Osteocyte (in vitro differentiated cells): ENCODE results near the gene NIPBL. TPM values are rescaled to one million over a fixed set of nuclear protein-coding genes. Genes with fewer than 3 reads are reported as not detected.

Experiments used
- DNase-seq: peaks from one replicate; pipeline ENCODE4 v3.0.0; 2021; ENCODE audit warnings: mixed read lengths; ENCODE audit not compliant: unreplicated experiment; ENCODE audit errors: extremely low spot score
- H3K27ac Mint-ChIP-seq: one replicate; pipeline ENCODE4 v1.8.0; 2021; ENCODE audit warnings: mild to moderate bottlenecking, mixed read lengths; ENCODE audit not compliant: unreplicated experiment
- H3K27me3 Mint-ChIP-seq: one replicate; pipeline ENCODE4 v1.8.0; 2021; ENCODE audit warnings: mixed read lengths; ENCODE audit not compliant: unreplicated experiment
- H3K36me3 Mint-ChIP-seq: one replicate; pipeline ENCODE4 v1.8.0; 2021; ENCODE audit warnings: mixed read lengths; ENCODE audit not compliant: unreplicated experiment
- H3K4me1 Mint-ChIP-seq: one replicate; pipeline ENCODE4 v1.8.0; 2021; ENCODE audit warnings: mixed read lengths; ENCODE audit not compliant: unreplicated experiment
- H3K4me3 Mint-ChIP-seq: one replicate; pipeline ENCODE4 v1.8.0; 2021; ENCODE audit warnings: mild to moderate bottlenecking, moderate library complexity, mixed read lengths; ENCODE audit not compliant: unreplicated experiment
- H3K9me3 Mint-ChIP-seq: one replicate; pipeline ENCODE4 v1.8.0; 2021; ENCODE audit warnings: mixed read lengths; ENCODE audit not compliant: unreplicated experiment
- CTCF ChIP-seq: fragments of 200-600 bp; sonication (generic); IDR thresholded peaks from 2 replicates; pipeline ENCODE4 v1.5.0; 2021; ENCODE audit warnings: antibody characterized with exemption, mild to moderate bottlenecking, moderate library complexity
- total RNA-seq: library from RNA; stranded (reverse); gene quantifications from 2 replicates; pipeline ENCODE4 v1.2.1, GENCODE V29; 2021

NIPBL gene
- total RNA-seq, 1 donor from 2014 or later = 52.2 TPM

GRCh38 chr5:37055383-37055990 lies 178.9 kb downstream of the NIPBL start:
- TF ChIP-seq CTCF = no peak
- H3K4me1 Mint-ChIP-seq = no peaks in the 10 kb centered on the region
- no peak for DNase-seq
- H3K27ac Mint-ChIP-seq = no peak overlapping the region
- no peaks in the 10 kb centered on the region for H3K27me3 Mint-ChIP-seq
- H3K9me3 Mint-ChIP-seq = no peaks in the 10 kb centered on the region
- no peak overlapping the region for H3K4me3 Mint-ChIP-seq
- peaks cover 45% of the 10 kb centered on the region for H3K36me3 Mint-ChIP-seq

GRCh38 chr5:37056762-37057161 lies 180.2 kb downstream of the NIPBL start:
- TF ChIP-seq CTCF = no peak
- Mint-ChIP-seq H3K27me3 (no peaks in the 10 kb centered on the region), H3K4me1 (no peaks in the 10 kb centered on the region), H3K4me3 (no peak overlapping the region), H3K9me3 (no peaks in the 10 kb centered on the region), H3K27ac (no peak overlapping the region), H3K36me3 (peaks cover 42% of the 10 kb centered on the region)
- DNase-seq = no peak

- Mint-ChIP-seq H3K27me3 (no peaks in the 10 kb centered on the region), H3K4me3 (no peak overlapping the region), H3K27ac (no peak overlapping the region), H3K36me3 (peaks cover 36% of the 10 kb centered on the region), H3K9me3 (no peaks in the 10 kb centered on the region), H3K4me1 (no peaks in the 10 kb centered on the region)
- no peak for DNase-seq
- no peak for TF ChIP-seq CTCF
Measured at GRCh38 chr5:37060030-37060429, 183.5 kb downstream of the NIPBL start.

- no peak overlapping the region for H3K27ac Mint-ChIP-seq
- H3K9me3 Mint-ChIP-seq = no peaks in the 10 kb centered on the region
- H3K27me3 Mint-ChIP-seq = no peaks in the 10 kb centered on the region
- TF ChIP-seq CTCF = no peak
- peaks cover 29% of the 10 kb centered on the region for H3K36me3 Mint-ChIP-seq
- no peak overlapping the region for H3K4me3 Mint-ChIP-seq
- DNase-seq = no peak
- H3K4me1 Mint-ChIP-seq = no peaks in the 10 kb centered on the region
Measured at GRCh38 chr5:37063739-37064138, 187.2 kb downstream of the NIPBL start.

- Mint-ChIP-seq H3K4me1 (no peaks in the 10 kb centered on the region), H3K27ac (no peak overlapping the region), H3K9me3 (no peaks in the 10 kb centered on the region), H3K36me3 (peaks cover 24% of the 10 kb centered on the region), H3K27me3 (no peaks in the 10 kb centered on the region), H3K4me3 (no peak overlapping the region)
- no peak for DNase-seq
- no peak for TF ChIP-seq CTCF
Measured at GRCh38 chr5:37064442-37064841, 187.9 kb downstream of the NIPBL start.
